ENCODE results near the gene NIPAL4. TPM values are rescaled to one million over a fixed set of nuclear protein-coding genes. Genes with fewer than 3 reads are reported as not detected.
"Not testable (repeated sequence)": the region's sequence is repeated elsewhere in the genome, so short reads cannot be mapped to it uniquely, and the experiment has no call there.

NIPAL4 gene
- total RNA-seq (2014; rRNA removed; shearing (Covaris generic)), result 0.18 and 0.58 TPM in 2 replicates

DNA sequence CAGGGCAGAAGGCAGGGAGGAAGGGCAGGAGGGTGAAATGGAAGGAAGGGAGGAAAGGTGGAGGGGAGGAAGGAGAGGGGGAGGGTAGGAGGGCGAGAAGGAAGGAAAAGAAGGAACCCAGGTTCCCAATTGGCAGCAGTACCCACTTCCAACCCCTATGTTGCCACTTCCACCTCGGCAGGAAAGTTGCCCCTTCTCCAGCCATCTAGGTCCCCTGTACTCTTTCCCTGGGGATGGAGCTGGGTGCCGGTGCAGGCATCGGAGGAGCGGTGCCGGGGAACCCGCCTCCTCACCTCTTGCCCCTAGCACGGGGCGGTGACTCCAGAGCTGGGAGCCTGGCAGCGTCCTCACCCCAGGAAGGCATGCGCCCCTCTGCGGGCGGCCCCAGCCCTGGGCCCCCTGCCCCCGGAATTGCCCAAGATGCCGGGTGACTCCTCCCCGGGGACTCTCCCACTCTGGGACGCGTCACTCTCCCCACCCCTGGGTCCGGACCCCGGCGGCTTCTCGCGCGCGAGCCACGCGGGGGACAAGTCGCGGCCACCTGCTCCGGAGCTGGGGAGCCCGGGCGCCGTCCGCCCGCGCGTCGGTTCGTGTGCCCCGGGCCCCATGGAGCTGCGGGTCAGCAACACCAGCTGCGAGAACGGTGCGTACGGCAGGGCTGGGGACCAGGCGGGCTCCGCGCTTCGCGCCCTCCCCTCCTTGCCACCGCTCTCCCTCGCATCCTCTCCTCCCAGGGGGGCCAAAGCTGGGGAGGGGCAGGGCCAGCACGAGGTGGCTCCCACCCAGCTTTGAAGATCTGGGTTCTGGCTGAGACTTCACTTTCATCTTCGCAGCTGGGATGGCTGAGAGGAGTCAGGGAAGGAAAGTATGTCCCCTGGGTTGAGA, at the start of gene NIPAL4:
TSS of gene NIPAL4 (plus strand) at position 499 of the 885 bp plus-strand sequence. CDS start at position 607, 108 bp downstream.
- DNase-seq (ENCODE audit: low spot score), result no peak
- in situ Hi-C loops (cut with HindIII; ENCODE audit: low sequenced_read_pairs), result no loop called here

DNA sequence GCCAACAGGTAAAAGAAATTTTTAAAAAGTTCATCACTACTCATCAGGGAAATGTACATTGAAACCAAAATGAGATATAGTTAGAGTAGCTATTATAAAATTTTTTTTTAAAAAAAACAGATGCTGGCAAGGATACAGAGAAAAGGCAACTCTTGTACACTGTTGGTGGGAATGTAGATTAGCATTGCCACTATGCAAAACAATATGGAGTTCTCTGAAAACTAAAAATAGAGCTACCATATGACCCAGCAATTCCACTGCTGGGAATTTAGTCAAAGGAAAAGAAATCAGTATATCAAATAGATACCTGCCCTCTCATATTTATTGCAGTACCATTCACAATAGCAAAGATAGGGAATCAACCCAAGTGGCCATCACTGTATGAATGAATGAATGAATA, 44.2 kb upstream of the NIPAL4 start:
- no peak for DNase-seq (ENCODE audit: low spot score)
- in situ Hi-C loops (cut with HindIII; ENCODE audit: low sequenced_read_pairs), result no loop called here

DNA sequence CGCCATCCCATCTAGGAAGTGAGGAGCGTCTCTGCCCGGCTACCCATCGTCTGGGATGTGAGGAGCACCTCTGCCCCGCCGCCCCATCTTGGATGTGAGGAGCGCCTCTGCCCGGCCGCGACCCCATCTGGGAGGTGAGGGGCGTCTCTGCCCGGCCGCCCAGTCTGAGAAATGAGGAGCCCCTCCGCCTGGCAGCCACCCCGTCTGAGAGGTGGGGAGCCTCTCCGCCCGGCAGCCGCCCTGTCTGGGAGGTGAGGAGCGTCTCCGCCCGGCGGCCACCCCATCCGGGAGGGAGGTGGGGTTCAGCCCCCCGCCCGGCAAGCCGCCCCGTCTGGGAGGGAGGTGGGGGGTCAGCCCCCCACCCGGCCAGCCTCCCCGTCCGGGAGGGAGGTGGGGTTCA, 40.5 kb upstream of the NIPAL4 start:
- in situ Hi-C loops (cut with HindIII; ENCODE audit: low sequenced_read_pairs); DNase-seq (ENCODE audit: low spot score): not testable (repeated sequence)

DNA sequence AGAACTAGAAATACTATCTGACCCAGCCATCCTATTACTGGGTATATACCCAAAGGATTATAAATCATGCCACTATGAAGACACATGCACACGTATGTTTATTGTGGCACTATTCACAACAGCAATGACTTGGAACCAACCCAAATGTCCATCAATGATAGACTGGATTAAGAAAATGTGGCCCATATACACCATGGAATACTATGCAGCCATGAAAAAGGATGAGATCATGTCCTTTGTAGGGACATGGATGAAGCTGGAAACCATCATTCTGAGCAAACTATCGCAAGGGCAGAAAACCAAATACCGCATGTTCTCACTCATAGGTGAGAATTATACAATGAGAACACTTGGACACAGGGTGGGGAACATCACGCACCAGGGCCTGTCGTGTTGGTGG, 30.1 kb upstream of the NIPAL4 start:
- in situ Hi-C loops (cut with HindIII; ENCODE audit: low sequenced_read_pairs); DNase-seq (ENCODE audit: low spot score): not testable (repeated sequence)

DNA sequence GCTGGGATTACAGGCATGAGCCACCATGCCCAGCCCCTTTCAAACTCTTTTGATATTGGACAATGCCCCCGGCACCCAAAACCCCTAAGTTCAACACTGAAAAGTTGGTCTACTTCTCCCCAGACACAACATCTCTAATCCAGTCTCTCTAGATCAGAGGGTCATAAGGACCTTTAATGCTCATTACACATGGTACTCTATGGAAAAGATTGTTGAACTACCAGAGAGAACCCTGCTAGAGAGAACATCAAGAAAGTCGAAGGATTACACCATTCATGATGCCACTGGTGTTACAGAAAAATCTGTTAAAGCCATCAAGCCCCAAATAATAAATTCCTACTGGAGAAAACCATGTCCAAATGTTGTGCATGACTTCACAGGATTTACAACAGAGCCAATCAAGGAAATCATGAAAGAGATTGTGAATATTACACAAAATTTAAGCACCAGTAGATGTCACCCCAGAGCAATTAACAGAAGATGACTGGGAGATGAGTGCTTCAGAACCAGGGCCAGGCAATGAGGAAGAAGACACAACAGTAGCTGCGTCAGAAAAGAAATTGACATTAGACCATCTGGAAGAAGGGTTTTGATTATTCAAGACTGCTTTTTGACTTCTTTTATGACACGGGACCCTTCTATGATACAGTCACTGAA, 28.3 kb upstream of the NIPAL4 start:
- in situ Hi-C loops (cut with HindIII; ENCODE audit: low sequenced_read_pairs), result no loop called here
- peak; percentile 84 for DNase-seq (ENCODE audit: low spot score)

DNA sequence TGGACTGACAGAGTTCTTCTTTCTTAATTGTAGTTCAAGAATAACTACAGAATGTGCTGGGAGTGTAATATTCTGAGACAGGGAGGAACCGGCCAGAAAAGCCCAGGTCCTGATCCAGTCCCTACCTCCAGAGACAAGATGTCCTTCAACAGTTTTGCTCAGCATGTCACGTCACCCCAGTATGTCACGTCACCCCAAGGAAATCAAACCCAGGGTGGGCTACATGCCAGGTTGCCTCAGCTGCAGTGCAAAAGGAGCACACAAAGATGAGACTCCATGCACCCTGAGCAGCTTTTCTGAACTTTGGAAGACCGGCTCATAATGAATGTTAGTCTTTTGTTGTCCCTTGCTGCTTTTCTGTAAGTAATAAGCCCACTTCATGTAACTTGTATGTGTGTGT, 25.9 kb upstream of the NIPAL4 start:
- no peak for DNase-seq (ENCODE audit: low spot score)
- in situ Hi-C loops (cut with HindIII; ENCODE audit: low sequenced_read_pairs), result no loop called here

DNA sequence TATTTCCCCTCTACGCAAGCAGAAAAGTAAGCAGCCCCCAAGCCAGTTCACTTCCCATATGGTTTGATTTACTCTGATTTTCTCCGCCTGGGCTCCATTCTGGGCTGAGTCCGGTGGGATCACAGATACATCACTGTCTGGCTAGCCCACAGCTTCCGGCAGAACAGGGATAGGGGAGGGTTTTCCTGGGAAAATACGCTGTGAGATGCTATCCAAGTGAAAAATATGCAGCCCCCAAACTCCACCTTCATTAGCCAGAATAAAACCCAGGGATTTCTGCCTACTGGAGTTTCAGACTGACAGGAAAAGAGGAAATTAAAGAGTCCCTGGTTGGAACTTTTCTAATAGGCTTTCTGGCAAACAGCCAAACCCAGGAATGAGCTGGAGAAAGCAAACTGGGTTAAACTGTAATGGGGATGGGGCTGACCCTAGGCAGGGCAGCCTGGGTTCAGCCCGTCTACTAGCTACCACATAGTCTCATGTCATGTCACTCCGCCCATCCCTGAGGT, 16.9 kb upstream of the NIPAL4 start:
- DNase-seq (ENCODE audit: low spot score), result no peak
- in situ Hi-C loops (cut with HindIII; ENCODE audit: low sequenced_read_pairs), result no loop called here

DNA sequence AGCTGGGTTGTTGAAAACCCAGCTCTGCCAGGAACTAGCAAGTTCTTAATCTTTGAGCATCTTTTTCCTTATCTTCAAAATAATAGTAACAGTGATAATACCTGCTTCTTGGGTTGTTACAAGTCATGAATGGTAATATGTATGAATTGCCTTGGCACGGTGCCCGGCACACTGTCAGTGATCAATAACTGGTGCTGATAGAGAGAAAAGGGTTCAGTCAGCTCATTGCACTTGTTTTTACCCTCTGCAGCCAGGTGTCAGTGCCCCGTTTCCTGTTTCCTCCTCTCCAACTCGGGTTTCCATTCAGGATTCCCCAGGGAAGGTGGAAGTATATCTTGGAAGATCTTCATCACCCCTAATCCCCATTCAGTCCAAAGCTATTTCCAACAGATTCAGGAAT, 15.8 kb upstream of the NIPAL4 start:
- DNase-seq (ENCODE audit: low spot score), result no peak
- in situ Hi-C loops (cut with HindIII; ENCODE audit: low sequenced_read_pairs), result no loop called here

DNA sequence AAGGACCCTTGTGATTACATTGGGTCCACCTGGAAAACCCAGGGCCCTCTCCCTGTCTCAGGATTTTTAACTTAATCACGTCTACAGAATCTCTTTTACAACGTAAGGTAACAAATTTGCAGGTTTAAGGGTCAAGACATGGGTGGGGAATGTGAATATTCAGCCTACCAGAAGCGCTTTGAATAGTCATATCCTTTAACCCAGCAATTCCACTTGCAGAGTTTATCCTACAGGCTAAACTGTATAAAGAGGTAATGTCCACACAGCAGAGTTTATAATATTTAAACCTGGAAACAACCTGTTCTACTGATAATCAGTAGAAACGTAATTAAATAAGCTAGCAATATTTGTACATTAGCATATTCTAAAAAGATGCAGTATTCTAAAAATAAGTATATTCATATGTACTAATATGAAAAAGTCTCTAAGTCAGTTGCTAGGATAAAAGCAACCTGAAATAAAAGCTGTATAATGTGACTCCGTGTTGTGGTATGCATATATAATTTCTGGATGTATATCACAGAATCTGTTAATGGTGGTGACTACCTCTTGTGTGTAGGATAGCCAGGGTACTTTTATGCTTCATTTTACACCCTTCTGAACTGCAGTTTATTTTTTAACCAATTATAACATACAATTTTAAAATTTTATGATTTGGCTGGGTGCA, 14.1 kb upstream of the NIPAL4 start:
- no peak for DNase-seq (ENCODE audit: low spot score)
- in situ Hi-C loops (cut with HindIII; ENCODE audit: low sequenced_read_pairs), result no loop called here

DNA sequence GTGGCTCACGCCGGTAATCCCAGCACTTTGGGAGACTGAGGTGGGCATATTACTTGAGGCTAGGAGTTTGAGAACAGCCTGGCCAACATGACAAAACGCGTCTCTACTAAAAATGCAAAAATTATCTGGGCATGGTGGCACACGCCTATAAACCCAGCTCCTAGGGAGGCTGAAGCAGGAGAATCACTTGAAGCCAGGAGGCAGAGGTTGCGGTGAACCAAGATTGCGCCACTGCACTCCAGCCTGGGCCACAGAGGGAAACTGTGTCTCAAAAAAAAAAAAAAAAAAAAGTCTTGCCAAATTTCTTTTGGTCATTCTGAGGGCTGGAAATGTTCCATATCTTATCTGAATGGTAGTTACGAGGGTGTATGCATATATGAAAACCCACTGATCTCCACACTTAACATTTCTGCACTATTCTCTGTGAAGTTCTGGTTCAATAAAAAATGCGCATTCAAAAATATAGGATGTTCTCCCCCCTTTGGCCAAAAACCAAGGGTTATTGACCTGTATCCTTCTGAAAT, 13.5 kb upstream of the NIPAL4 start:
- in situ Hi-C loops (cut with HindIII; ENCODE audit: low sequenced_read_pairs), result no loop called here
- DNase-seq (ENCODE audit: low spot score), result no peak

DNA sequence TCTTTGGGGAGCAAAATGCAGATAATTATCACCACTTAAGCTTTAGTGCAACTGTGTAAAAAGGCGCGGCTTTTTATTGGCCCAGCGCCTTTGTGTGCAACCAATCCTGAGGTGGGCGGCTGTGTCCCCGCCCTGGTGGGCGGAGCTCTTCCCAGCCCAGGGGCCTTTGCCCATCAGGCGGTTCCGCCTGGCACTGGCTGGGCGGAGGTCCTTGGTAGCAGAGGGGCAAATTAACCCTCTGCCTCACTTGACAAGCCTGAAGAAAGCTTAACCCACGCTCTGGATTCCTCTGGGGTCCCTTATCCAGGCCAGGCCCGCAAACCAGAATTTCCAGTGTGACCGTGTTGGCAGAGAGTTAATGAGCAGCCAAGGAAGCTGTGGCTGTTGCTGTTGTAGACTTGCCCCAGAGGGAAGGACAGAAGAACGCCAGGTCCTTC, 12.8 kb upstream of the NIPAL4 start:
- no peak for DNase-seq (ENCODE audit: low spot score)
- in situ Hi-C loops (cut with HindIII; ENCODE audit: low sequenced_read_pairs), result no loop called here

DNA sequence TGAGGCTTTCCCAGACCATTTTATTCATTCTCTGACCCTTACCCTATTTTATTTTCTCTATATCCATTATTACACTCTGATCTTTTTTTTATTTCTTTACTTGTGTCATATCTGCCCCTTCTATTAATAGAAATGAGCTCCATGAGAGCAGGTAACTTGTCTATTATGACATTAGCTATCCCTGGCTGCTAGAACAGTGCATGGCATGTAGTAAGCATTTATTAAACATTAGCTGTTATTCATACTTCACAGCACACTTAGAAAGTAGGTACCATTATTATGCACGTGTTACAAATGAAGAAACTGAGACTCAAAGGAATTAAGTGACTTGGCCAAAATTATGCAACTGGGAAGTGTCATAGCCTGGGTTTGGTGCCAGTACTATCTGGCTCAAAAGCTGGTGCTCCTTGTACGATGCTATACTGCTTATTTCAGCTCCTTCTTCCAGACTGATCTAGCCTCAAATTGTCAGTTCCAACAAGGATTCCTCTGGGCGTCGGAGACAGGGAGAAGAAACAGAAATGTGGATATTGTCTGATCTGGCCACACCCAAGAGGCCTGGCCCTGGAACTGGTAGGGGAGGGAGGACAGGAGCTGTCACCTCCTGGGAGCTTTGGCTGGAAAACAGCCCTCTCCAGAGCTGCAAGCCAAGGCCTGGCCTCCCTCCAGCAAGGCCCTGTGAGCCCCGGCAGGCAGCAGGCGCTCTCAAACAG, 10.8 kb upstream of the NIPAL4 start:
- in situ Hi-C loops (cut with HindIII; ENCODE audit: low sequenced_read_pairs), result no loop called here

DNA sequence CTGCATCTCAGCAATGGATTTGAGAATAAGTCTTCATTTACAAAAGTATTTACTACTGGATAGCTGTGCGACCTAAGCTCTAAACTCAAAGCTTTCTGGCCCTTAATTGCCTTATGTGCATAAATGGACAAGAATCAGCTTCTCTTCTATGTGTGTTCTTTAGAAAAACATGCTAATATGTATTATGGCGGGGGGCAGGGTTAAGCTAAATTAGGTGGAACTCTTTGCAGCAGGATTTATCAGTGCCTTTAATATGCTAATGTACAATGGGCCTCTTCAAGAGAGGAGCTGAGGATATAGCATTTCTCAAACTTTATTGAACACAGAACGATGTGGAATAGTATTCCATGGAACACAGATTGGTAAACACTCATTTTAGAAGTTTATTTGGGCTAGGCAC, 10.0 kb upstream of the NIPAL4 start:
- in situ Hi-C loops (cut with HindIII; ENCODE audit: low sequenced_read_pairs), result no loop called here
- DNase-seq (ENCODE audit: low spot score), result no peak

More for the DNA sequence above, 10.8 kb upstream of the NIPAL4 start:
- DNase-seq (ENCODE audit: low spot score), result peak; percentile 92

DNA sequence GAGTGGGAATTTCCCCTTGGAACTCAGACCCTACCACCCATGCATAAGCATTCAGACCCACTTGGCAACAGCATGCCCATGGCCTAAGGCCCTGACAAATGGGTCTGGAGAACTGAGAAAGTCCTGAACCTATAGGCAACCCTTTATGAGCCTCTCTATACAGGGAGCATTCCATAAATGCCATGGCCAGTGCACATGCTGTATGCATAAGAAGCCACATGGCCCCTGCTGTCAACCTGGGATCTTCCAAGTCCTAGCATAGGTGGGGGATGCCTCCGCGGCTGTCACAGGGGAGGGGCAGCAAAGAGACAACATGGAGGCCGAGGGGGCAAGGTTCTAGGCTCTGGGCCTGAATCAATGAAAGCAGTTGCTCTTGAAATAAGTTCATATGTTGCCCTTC, 8.2 kb upstream of the NIPAL4 start:
- in situ Hi-C loops (cut with HindIII; ENCODE audit: low sequenced_read_pairs), result no loop called here
- no peak for DNase-seq (ENCODE audit: low spot score)

DNA sequence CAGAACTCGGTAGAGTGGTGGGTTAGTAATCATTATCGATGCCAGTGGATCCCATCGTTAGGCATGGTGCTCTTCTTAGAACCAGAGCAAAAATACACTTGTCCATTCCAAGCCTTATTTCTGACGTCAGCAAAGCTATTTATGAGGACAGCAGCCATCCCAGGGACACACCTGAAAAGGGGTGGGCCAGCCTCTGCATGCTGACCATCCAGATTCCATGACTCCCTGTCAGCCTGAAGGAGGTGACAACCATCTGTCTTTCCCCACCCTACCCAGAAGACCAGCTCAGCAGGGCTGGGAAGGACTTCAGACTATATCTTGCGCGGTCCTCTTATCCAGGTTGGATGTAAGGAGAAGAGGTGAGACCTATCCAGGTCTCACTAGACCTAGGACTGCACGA, 5.7 kb upstream of the NIPAL4 start:
- in situ Hi-C loops (cut with HindIII; ENCODE audit: low sequenced_read_pairs), result no loop called here
- DNase-seq (ENCODE audit: low spot score), result no peak

DNA sequence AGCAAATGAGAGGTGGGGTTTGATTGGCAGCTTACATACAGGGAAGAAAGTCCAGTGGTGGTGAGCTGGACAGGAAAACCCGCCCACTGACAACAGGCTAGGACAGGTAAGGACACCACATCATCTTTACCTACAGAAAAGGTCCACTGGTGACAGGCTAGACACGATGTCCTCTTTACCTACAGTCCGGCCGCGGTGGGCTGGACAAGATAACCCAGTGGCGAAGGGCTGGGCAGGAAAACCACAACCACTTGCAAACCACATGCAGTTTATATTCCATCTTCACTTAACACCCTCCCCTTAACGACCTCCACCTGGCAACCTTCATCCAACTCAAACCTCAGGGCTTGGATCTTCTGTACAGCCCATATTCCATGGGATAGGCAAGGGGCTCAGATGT, 5.0 kb upstream of the NIPAL4 start:
- in situ Hi-C loops (cut with HindIII; ENCODE audit: low sequenced_read_pairs), result no loop called here
- no peak for DNase-seq (ENCODE audit: low spot score)

DNA sequence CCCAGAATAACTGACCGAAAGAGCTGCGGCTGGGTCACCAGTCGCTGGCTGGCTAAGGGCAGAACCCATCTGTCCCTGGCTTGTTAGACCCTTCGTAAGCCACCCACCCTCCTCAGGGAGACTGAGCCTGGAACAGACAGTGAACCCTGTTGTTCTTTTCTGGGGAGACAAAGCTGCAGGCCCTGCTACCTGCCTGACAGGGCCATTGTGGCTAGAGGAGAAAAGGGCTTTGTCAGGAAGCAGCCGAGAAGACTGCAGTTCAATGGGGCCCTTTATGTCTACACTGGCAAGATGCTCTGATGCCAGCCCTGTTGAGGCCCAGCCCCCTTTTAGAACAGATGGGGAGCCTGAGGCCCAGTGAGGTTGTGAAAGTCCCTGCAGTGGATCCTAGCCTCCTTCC, 3.7 kb upstream of the NIPAL4 start:
- no peak for DNase-seq (ENCODE audit: low spot score)
- in situ Hi-C loops (cut with HindIII; ENCODE audit: low sequenced_read_pairs), result no loop called here

DNA sequence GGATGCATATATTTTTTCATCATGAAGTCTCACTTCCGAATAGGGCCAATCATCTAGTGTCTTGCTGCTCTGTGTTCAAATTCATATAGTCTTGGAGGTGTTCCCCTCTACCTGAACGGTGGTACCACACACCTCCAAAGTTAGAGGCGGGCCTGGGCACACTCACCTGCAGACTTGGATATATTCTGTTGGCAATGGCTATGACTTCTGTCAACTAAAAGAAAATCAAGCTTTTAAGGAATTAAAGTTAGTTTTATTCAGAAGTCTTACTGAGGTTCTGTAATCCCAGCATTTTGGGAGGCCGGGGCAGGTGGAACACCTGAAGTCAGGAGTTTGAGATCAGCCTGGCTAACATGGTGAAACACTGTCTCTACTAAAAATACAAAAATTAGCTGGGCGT, 2.6 kb upstream of the NIPAL4 start:
- in situ Hi-C loops (cut with HindIII; ENCODE audit: low sequenced_read_pairs), result no loop called here
- no peak for DNase-seq (ENCODE audit: low spot score)

DNA sequence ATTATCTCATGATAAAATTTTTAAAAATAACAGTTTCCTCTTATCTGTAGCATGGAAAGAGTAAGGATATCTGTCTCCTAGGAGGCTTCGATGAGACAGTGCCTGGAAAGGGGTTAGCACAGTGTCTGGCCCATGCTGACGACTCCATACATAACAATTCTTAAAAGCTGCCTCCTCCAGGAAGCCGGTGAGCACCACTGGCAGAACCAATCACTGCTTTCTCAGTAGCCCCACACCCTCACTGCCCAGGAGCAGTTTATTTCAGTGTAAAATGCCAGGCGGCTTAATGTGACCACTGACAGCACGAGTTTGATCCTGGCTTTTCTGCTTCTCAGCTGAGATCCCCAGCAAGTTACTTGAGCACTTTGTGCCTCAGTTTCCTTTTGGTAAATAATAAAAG, 1.2 kb upstream of the NIPAL4 start:
- in situ Hi-C loops (cut with HindIII; ENCODE audit: low sequenced_read_pairs), result no loop called here
- no peak for DNase-seq (ENCODE audit: low spot score)
